ENCODE results near the gene PRICKLE1. TPM values are rescaled to one million over a fixed set of nuclear protein-coding genes. Genes with fewer than 3 reads are reported as not detected.

PRICKLE1 gene
- total RNA-seq = 10 to 100 TPM in 1 of 2 donors, 1 to 10 TPM in 1; 7.9 to 11.5 TPM
- polyA plus RNA-seq (ENCODE audit: insufficient read depth, low read depth, low replicate concordance) = 16.5 TPM
- long read RNA-seq, donor 1, full-length matches to known transcripts = 7 of 30 reads
- long read RNA-seq, donor 1, partial matches to known transcripts = 23 of 30 reads
- long read RNA-seq, donor 1, other reads (novel, unspliced or antisense) = 0 of 30 reads
- long read RNA-seq, donor 2, full-length matches to known transcripts = 7 of 13 reads
- long read RNA-seq, donor 2, partial matches to known transcripts = 6 of 13 reads
- long read RNA-seq, donor 2, other reads (novel, unspliced or antisense) = 0 of 13 reads

DNA sequence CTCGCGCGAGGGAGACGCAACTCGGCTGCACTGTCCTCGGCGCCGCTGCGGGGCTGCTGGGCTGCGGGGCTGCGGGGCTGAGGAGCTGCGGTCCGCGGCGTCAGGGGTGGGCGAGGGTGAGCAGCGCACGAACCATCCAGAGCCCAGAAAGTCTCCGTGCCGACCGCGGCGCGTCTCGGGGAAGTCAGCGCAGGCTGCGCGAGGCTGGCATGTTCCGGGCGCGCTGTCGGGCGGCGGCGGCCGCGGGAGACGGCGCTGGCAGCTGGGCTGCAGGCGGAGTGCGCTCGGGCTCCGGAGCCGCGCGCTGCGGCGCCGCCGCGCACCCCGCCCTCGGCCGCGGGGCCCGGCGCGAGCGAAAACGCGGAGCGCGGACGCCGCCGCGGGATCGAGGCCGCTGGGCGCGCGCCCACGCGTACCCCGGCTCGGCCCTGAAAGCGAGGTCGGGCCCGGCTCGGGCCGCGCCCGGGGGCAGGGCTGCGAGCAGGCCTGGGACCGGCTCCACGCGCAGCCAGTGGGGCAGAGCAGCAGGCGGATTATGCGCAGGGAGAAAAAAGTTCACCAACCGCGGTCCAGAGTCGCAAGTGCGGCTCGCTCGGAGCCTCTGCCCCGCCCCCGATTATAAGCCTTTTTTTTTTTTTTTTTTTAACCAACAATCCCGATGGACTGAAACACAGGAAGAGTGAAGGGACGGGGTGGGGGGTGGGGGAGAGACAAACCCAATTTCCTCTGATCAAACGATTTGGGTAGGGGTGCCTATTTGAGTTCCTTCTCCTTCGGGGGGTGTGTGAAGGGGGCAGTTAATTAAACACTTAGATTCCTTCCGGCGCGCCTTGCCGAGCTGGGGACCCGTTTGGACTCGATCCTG is at the start of gene PRICKLE1:
Gene PRICKLE1 (minus strand): TSS at position 282 of the 865 bp plus-strand sequence. CDS start 117,230 bp downstream, outside the sequence.
- peak within 1 kb of the TSS; percentile 80 to 81 for H3K4me3 ChIP-seq
- peak; percentile 41 for DNase-seq

DNA sequence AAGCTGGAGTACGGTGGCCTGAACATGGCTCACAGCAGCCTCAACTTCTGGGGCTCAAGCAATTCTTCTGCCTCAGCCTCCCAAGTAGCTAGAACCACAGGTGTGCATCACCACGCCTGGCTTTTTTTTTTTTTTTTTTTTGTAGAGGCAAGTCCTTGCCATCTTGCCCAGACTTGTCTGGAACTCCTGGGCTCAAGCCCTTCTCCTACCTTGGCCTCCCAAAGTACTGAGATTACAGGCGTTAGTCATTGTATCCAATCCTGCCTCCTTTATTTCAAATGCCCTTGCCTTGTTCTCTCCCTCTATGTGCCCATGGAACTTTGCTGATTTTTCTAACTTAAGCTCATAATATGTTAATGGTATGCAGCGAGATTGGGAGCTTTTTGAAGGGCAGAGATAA is 49.2 kb upstream of the PRICKLE1 start:
- Histone ChIP-seq H3K9me3 (no peaks in the 10 kb centered on the region), H3K4me1 (no peaks in the 10 kb centered on the region), H3K4me3 (no peak overlapping the region), H3K27ac (no peak overlapping the region), H3K27me3 (no peaks in the 10 kb centered on the region), H3K36me3 (ENCODE audit: low read depth, missing control alignments) (no peaks in the 10 kb centered on the region)
- no peak for DNase-seq
- TF ChIP-seq, protein P1, sequence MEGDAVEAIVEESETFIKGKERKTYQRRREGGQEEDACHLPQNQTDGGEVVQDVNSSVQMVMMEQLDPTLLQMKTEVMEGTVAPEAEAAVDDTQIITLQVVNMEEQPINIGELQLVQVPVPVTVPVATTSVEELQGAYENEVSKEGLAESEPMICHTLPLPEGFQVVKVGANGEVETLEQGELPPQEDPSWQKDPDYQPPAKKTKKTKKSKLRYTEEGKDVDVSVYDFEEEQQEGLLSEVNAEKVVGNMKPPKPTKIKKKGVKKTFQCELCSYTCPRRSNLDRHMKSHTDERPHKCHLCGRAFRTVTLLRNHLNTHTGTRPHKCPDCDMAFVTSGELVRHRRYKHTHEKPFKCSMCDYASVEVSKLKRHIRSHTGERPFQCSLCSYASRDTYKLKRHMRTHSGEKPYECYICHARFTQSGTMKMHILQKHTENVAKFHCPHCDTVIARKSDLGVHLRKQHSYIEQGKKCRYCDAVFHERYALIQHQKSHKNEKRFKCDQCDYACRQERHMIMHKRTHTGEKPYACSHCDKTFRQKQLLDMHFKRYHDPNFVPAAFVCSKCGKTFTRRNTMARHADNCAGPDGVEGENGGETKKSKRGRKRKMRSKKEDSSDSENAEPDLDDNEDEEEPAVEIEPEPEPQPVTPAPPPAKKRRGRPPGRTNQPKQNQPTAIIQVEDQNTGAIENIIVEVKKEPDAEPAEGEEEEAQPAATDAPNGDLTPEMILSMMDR (IDR thresholded peaks at IDR 0.05) = no peak
- no peak for TF ChIP-seq POLR2A (IDR thresholded peaks at IDR 0.05)
- intact Hi-C loops (cut with DNase I; ENCODE audit: low total_unique reads) = no loop called here
- WGBS, 2 donors = 82% methylated on average over 3 to 4 of the region's 4 CpGs

More for the DNA sequence above, at the start of gene PRICKLE1:
- H3K4me1 ChIP-seq = peaks cover 6% of the 10 kb centered on the region
- no peak for TF ChIP-seq POLR2A (IDR thresholded peaks at IDR 0.05)
- TF ChIP-seq, protein P1 (IDR thresholded peaks at IDR 0.05) = no peak
- WGBS, 2 donors = 0% methylated on average over 15 to 87 of the region's 107 CpGs
- H3K9me3 ChIP-seq = no peaks in the 10 kb centered on the region
- intact Hi-C loops (cut with DNase I; ENCODE audit: low total_unique reads) = no loop called here
- no peaks in the 10 kb centered on the region for H3K36me3 ChIP-seq (ENCODE audit: low read depth, missing control alignments)
- H3K27me3 ChIP-seq = no peaks in the 10 kb centered on the region
- H3K27ac ChIP-seq = peak within 1 kb of the TSS; percentile 37 to 56

DNA sequence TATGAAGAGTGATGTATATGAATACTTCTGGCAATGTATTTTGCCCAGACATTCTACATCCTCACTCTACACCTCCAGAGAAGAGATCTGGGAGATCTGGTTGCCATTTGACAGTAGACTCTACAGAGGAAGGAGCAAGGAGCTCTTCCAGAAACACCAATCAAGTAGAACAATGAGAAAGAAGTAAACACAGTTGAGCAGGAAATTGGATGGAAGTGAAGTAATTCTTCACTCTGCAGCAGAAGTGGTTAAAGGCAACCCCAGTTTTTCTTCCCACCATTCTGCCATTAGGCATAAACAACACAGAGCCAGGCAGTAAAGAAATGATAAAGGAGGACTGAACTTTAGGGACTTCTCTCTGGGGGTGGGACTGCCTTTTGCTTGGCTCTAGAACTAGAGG is 48.5 kb upstream of the PRICKLE1 start:
- Histone ChIP-seq H3K4me3 (no peak overlapping the region), H3K27me3 (no peaks in the 10 kb centered on the region), H3K9me3 (no peaks in the 10 kb centered on the region), H3K27ac (no peak overlapping the region), H3K4me1 (no peaks in the 10 kb centered on the region), H3K36me3 (ENCODE audit: low read depth, missing control alignments) (no peaks in the 10 kb centered on the region)
- DNase-seq = no peak
- TF ChIP-seq POLR2A (IDR thresholded peaks at IDR 0.05) = no peak
- TF ChIP-seq, protein P1 (IDR thresholded peaks at IDR 0.05) = no peak
- intact Hi-C loops (cut with DNase I; ENCODE audit: low total_unique reads) = no loop called here

GRCh38 chr12:42636993-42637392 is 47.4 kb upstream of the PRICKLE1 start:
- TF ChIP-seq, protein P1 (IDR thresholded peaks at IDR 0.05) = no peak
- no peak for TF ChIP-seq POLR2A (IDR thresholded peaks at IDR 0.05)
- intact Hi-C loops (cut with DNase I; ENCODE audit: low total_unique reads) = no loop called here
- peak; percentile 20 for DNase-seq
- 55 to 81% methylated on average over 21 of the region's 21 CpGs for WGBS, 2 donors
- no peaks in the 10 kb centered on the region for H3K27me3 ChIP-seq
- H3K36me3 ChIP-seq (ENCODE audit: low read depth, missing control alignments) = no peaks in the 10 kb centered on the region
- no peaks in the 10 kb centered on the region for H3K9me3 ChIP-seq
- no peak overlapping the region for H3K27ac ChIP-seq
- H3K4me3 ChIP-seq = no peak overlapping the region
- H3K4me1 ChIP-seq = no peaks in the 10 kb centered on the region

Data from testis (tissue), 5 donors.